OCI-LY7 (cell line): Measurements from ENCODE around the gene C2orf72.

Experiments
- EZH2phosphoT487 ChIP-seq: fragments of 200-600 bp; sonication (generic); IDR thresholded peaks from 2 replicates; pipeline ENCODE4 v1.6.1; 2018; ENCODE audit warnings: low read depth, borderline replicate concordance, mild to moderate bottlenecking, mixed run types, antibody characterized with exemption, low read length, moderate library complexity, mixed read lengths
- TF ChIP-seq, protein P1 (sequence below): fragments of 200-600 bp; sonication (generic); conservative IDR thresholded peaks from 2 replicates; pipeline ENCODE4 v1.5.1; 2014; ENCODE audit warnings: mild to moderate bottlenecking, antibody characterized with exemption, low read length, moderate library complexity, mixed read lengths

DNA sequence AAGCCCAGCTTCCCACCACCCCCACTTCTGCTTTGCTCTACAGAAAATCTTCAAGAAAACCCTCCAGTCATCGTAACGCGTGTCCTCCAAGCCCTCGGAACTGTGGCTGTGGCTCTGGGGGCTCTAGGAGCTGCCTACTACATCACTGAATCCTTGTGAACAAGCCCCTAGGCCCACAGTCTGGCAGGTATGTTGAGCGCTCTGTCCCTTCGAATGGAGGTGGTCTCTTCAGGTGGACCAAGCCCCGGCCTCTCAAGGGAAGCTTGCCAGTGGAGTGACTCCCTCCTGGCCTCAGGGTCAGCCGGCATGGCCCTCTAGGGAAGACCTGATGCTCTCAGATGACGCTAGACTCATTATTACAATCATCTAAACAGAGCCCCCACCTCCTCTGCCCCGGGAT, 34.7 kb upstream of the C2orf72 start:
- TF ChIP-seq, protein P1, sequence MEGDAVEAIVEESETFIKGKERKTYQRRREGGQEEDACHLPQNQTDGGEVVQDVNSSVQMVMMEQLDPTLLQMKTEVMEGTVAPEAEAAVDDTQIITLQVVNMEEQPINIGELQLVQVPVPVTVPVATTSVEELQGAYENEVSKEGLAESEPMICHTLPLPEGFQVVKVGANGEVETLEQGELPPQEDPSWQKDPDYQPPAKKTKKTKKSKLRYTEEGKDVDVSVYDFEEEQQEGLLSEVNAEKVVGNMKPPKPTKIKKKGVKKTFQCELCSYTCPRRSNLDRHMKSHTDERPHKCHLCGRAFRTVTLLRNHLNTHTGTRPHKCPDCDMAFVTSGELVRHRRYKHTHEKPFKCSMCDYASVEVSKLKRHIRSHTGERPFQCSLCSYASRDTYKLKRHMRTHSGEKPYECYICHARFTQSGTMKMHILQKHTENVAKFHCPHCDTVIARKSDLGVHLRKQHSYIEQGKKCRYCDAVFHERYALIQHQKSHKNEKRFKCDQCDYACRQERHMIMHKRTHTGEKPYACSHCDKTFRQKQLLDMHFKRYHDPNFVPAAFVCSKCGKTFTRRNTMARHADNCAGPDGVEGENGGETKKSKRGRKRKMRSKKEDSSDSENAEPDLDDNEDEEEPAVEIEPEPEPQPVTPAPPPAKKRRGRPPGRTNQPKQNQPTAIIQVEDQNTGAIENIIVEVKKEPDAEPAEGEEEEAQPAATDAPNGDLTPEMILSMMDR, result no peak
- no peak for TF ChIP-seq EZH2phosphoT487
